ENCODE results near the gene BTAF1. TPM values are rescaled to one million over a fixed set of nuclear protein-coding genes. Genes with fewer than 3 reads are reported as not detected.
"Not testable (repeated sequence)": the region's sequence is repeated elsewhere in the genome, so short reads cannot be mapped to it uniquely, and the experiment has no call there.

The BTAF1 gene
- 10 to 100 TPM; 12.0 to 21.9 TPM for total RNA-seq
- long read RNA-seq, partial matches to known transcripts: 5 of 12 reads
- long read RNA-seq, other reads (novel, unspliced or antisense): 7 of 12 reads

DNA sequence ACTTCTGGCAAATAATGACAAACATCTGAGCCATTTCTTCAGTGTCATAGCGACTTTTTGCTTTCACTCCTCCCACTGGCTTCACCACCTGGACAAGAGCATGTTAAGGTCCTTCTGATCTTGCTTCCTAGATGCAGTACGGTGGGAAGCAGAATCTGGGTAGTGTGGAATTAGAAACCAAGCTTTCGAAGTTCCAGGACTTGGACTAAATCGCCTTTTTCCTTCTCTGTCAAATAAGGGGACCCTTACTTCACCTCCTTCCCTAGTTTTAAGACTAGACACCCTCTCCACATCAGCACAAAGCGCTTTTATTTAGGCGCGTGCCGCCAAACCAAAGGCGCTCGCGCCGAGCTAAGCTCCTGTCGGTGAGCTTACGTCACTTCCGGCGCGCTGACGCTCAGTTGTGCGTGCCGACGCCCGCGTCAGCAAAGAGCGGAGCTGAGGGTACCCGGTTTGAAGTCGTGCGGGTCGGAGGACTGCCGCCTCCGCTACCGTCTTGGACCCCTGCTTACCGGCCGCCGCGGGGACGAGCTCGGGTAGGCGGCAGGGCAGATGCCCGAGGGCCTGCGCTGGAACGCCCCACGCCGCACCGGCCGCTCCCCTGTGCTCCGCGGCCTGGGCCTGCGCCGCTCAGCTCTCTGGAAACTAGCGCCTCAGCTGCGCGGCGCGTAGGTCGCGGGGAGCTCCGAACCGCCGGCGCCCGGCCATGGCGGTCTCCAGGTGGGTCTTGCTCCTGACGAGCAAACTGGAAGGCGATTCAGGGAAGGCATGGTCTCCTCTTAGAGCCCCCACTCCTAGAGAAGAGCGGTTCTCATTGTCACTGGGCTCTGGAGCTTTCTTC lies at the start of gene BTAF1:
Gene BTAF1 (plus strand): TSS at position 400 of the 841 bp plus-strand sequence. CDS start 307 bp downstream, at position 707.
- ATAC-seq (peak; percentile 99), DNase-seq (peak; percentile 96)
- intact Hi-C loops (cut with DNase I): no loop called here

DNA sequence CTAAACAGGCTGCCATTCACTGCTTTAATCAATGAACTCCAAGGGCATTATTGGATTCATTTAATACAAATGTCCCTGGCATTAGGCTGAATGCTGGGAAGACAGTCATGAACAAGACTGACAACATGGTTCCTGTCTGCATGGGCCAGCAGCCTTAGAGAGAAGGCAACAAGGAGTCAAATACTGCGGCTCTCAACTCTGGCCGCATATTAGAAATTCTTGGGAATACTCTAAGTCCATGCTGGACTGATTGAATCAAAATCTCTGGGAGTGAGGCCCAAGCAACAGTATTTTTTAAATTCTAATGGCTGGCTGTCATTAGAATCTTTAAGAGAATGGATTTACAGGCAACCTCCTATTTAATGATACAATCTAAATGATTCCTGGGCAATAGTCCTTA lies 48.4 kb upstream of the BTAF1 start:
- intact Hi-C loops (cut with DNase I): no loop called here
- ATAC-seq: no peak
- no peak for DNase-seq

DNA sequence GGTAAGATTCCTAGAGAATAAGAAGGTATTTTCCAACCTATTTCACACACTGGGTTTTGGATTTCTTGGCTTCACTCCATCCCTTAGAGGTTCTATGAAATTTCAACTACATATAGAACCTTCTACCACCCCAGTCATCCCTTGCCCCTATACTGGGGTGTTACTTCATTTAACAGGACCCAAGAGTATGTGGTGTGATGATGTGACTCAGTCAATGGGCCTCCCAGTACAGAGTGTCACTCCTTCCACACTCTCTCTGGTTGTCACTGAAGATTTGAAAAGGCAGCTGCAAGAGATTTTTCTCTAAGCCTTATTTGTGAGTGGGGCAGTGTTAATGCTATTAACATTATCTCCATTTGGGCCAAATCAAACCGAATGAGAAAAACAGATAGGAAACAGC lies 47.8 kb upstream of the BTAF1 start:
- ATAC-seq (no peak), DNase-seq (no peak)
- intact Hi-C loops (cut with DNase I): no loop called here

DNA sequence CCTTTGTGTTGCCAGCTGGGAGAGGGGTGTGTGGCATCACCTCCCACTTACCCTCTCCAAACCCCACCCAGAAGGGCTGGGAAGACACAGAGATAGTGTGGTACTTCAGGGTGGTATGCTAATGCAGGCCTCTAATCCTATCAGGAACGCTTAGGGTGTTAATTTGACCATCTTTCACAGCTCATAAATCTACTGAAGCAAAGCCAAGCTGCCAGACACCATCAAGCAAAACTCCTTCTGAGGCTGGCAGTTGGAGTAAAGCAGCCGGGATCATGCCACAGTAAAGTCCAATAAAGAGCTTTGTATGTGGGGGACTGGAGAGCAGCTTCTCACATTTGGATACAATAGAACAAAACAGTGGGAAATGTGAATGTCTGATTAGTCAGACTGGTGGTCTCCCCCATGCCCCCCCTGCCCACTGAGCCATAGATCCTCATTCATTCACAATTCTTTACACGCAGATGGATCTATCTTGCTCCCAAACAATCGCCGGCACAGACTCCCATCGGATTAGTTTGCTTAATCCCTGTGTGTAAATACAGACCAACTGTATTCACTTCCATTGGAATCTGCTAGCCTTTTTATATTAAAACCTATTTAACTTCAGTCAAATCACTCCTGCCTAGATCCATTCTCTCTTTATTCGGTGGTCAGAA lies 43.9 kb upstream of the BTAF1 start:
- intact Hi-C loops (cut with DNase I): no loop called here
- no peak for DNase-seq
- no peak for ATAC-seq

DNA sequence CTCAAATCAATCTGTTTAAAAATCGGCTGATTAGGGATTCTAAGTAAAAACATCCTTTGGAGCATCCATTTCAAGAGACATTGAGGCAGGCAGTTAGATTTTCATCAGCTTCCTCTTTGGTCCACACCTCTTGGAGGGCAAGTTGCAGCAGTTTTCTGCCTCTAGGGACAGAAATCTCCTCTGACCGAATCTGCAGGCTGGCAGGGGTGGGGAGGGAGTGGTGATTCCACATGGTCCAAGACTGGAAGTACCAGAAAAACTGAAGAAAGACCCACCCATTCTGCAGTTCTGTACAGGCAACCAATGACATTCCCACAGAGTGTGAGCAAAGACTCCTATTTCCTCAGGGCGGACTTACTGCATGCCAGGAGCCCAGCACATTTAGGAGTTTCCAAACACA lies 43.3 kb upstream of the BTAF1 start:
- DNase-seq (no peak), ATAC-seq (peak; percentile 19 to 64)
- intact Hi-C loops (cut with DNase I): no loop called here

DNA sequence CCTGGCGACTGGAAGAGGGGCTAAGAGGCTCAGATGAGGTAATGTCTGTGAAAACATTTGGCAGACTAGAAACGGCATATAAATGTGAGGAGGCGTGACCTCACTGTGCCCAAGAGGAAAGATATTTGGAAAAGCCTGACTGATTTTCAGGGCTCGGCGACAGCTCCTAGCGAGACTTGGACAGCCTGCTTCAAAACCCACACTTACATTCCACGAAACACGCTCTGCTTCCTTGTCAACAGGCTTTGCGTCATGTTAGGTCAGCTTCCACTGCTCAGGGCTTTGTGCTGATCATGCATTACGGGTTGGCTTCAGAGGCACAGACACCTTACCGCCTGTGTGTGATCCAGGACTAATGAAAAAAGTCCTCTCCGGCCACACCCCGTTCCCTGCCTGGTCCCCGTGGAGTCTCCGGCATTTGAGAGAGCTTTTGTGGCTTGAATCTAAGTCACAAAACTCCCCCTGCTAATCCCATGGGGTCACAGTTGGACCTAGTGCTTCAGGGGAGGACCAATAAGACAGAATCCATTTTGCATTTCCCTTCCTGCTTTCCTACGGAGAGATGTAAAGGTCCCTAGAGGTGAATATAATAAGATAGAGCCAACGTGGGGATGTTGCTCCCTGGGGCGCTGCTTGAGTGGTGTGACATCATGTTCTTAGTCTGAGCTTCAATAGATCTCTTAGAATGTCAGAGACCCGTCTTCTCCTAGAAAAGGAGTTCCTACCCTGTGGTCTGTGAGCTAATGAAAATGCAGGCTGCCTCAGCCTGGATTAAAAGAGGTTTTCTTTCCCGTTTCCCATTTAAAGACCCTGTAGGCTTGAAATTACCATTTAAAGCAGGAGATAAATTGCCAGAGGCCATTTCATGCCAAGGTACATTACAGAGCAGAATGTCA lies 39.8 kb upstream of the BTAF1 start:
- ATAC-seq (peak; percentile 73 to 86), DNase-seq (peak; percentile 49)
- intact Hi-C loops (cut with DNase I): no loop called here

DNA sequence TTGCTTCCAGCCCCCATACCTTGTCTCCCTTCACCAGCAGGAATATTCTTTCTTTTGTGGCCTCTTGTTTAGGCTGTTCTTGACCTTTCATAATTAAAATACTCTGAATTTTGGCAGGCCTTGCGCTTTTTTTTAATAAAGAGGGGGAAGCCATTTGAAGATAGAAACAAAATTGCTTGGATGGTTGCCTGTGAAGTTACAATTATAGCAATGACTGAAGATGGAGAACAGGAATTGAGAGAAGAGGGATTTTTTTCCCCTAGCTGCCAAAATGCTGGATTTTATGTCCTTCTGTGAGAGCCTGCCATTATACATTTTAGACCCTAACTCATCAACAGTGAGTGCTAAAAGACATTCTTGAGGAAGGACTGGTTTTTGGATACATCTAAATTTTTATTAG lies 39.0 kb upstream of the BTAF1 start:
- ATAC-seq (no peak), DNase-seq (no peak)
- intact Hi-C loops (cut with DNase I): no loop called here

DNA sequence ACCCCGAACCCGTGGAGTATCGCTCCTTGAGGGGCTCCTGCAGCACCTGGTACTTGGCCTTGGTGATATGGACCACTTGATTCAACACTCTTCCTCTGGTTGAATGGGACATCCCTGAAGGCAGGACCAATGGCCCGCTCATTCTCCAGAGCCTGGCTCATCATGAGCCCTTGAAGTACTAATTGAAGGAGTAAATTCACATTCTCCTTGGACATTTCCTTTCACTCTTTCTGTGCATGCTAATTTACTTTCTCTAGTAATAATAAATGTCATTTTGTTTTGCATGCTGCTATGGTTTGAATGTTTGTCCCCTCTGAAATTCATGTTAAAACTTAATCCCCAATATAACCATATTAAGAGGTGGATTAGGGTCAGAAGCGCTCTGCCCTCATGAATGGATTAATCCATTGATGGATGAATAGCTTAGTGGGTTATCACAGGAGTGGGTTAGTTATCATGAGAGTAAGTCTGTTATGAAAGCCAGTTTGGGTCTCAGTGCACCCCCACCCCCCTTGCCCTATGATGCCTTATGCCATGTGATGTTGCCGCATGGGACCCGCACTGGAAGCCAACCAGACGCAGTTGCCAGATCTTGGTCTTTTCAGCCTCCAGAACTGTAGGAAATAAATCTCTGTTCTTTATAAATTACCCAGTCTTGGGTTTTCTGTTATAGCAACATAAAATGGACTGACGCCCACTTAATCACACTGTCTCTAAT lies 38.0 kb upstream of the BTAF1 start:
- no peak for ATAC-seq
- intact Hi-C loops (cut with DNase I): no loop called here
- no peak for DNase-seq

DNA sequence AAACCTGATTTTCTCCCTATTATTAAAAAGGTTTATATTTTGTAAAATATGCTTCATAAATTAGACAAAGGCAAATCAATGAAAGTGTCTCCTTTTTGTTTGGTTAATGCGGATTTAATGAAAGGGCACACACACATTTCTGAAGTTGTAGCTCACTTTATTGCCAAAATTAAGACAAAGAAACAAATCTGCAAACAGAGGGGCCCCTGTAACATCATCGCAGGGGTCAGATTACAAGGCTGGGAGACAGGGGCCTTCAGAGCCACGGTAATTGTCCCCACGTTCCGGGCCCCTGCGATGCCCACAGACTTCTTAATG lies 36.7 kb upstream of the BTAF1 start:
- intact Hi-C loops (cut with DNase I): no loop called here
- DNase-seq (no peak), ATAC-seq (no peak)

DNA sequence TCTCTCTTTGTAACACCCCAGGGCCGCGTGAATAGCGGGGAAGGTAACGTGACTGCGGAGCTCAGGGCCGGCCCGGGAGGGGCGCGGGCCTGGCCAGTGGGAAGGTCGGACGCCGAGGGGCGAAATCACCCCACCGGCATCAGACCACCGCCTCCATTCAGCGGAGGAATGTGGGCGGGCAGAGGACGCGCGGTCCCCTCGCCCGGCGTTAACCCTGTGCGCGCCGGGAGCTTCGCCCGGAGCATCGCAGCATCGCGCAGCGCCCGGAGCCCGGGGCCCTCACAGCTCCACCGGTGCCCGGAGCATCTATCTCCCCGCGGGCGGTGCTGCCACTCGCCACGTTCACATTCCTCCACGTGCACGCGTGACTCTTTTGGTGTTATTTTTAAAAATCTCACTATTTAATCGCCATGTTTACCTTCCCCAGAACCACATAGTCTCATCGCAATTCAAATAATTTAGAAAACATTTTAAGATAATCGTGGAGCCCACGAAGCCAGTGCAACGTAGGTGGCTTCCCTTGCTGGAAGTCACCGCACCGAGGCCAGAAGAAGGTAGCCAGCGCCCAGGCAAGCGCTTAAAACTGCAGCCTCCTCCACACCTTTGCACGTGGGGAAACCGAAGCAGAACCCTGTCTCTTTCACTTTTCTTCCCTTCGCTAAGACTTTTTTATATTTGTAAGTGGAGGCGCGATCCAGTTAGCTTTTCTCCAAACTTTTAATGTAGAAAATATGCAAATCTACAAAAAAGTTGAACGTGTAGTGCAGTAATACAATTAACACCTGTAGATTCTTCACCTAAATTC lies 36.1 kb upstream of the BTAF1 start:
- intact Hi-C loops (cut with DNase I): no loop called here
- DNase-seq (peak; percentile 39), ATAC-seq (peak; percentile 62 to 77)

DNA sequence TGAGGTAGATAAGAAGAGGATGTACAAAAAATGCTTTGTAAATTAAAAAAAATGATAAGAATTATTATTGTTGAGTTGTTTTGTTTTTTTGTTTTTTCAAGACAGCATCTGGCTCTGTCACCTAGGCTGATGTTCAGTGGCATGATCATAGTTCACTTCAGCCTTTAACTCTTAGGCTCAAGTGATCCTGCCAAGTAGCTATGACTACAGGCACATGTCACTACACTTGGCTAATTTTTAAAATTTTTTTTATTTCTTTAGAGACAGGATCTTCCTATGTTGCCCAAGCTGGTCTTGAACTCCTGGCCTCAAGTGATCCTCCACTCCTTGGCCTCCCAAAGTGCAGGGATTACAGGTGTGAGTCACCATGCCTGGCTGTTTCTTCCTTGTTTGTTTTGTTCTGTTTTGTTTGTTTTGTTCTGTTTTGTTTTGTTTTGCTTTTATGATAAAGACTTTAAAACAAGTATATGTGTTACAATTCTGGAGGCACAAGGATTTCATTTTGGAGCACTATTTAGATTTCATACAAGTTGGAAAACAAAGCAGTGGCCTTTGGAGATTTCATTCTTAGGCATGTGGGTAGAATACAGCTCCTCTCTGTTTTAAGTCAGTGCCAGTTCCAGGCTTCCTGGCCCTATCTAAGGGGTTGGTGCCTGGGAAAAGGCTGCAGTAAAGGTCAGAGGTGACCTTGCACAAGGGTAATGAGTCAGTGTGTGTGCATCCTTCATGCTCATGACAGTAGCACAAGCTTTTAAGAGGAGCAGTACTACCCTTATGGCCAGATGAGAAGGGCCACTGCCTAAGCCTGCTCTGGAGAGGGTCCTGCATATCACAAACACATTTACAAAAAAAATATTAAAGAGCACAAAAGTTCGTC lies 32.2 kb upstream of the BTAF1 start:
- DNase-seq (no peak), ATAC-seq (peak in 1 of 2 donors; percentile 30)
- intact Hi-C loops (cut with DNase I): no loop called here

DNA sequence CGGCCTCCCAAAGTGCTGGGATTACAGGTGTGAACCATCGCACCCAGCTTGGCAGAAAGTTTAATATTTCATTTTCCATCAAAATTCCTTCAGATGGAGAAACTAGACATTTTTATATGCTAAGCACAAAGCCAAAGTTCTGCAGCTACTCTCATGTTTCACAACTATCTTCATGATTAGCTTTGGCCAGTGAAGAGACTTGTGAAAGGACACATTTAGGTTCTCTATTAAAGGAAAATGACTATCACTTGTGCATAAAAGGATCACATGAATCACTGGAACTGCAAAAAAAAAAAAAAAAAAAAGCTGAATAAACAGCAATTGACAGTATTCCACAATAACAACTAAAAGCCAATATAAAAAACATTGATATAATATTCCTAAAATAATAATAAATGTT lies 30.5 kb upstream of the BTAF1 start:
- ATAC-seq (no peak), DNase-seq (no peak)
- intact Hi-C loops (cut with DNase I): no loop called here

DNA sequence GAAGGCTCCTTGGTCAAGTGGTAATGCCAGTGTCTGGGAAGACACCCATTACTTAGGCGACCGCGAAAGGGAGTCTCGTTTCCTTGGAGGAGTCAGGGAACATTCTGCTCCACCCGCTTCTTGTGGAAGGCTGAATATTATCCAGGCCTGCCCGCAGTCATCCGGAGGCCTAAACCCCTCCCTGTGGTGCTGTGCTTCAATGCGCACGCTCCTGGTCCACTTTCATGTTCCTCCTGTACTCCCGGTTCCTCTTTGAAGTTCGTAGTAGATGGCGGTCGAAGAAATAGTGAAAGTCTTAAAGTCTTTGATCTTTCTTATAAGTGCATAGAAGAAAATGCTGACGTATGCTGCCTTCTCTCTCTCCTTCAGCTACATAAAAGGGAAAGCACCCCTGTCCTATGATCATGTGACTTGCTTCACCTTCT lies 29.3 kb upstream of the BTAF1 start:
- ATAC-seq; intact Hi-C loops (cut with DNase I): not testable (repeated sequence)

DNA sequence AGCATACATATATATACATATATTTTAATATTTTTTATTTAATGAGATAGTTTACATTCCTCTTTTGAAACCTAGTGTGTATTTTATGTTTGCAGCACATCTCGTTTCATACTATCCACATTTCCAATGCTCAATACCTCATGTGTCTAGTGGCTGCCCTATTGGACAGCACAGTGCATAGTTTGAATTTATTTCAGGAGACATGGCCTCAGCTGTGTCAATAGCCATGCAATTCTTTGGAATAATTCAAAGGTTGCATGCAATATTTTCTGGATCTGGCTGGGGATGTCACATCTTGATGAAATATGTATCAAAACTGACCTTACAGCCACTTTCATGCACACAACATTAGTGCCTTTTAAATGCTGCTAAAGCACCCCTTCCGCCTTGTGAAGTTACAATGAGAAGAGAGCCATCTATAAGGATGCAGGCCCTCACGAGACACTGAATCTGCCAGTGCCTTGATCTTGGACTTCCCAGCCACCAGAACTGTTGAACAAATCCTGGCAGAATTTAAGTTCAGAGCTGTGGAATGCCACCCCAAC lies 27.3 kb upstream of the BTAF1 start:
- no peak for DNase-seq
- no peak for ATAC-seq
- intact Hi-C loops (cut with DNase I): no loop called here

More for the DNA sequence above, 29.3 kb upstream of the BTAF1 start:
- DNase-seq: not testable (repeated sequence)

DNA sequence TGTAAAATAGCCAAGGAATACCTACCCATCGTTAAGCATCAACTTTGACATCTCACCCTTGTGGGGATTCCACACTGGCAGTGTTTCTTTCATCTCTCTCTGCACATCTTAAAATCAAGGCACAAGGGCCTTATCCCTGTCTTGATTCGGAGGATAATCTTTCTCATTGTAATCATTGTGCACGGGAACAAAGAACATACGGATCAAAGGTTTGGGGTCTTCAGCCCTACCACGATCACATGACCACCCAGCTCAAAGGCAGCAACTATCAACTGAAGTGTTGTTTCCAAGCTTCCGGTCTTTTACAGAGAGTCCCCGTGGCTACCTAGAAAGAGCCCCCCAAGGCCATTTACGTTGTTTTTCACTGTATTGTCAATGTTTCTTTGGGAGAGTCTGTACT lies 26.1 kb upstream of the BTAF1 start:
- ATAC-seq (no peak), DNase-seq (no peak)
- intact Hi-C loops (cut with DNase I): no loop called here

DNA sequence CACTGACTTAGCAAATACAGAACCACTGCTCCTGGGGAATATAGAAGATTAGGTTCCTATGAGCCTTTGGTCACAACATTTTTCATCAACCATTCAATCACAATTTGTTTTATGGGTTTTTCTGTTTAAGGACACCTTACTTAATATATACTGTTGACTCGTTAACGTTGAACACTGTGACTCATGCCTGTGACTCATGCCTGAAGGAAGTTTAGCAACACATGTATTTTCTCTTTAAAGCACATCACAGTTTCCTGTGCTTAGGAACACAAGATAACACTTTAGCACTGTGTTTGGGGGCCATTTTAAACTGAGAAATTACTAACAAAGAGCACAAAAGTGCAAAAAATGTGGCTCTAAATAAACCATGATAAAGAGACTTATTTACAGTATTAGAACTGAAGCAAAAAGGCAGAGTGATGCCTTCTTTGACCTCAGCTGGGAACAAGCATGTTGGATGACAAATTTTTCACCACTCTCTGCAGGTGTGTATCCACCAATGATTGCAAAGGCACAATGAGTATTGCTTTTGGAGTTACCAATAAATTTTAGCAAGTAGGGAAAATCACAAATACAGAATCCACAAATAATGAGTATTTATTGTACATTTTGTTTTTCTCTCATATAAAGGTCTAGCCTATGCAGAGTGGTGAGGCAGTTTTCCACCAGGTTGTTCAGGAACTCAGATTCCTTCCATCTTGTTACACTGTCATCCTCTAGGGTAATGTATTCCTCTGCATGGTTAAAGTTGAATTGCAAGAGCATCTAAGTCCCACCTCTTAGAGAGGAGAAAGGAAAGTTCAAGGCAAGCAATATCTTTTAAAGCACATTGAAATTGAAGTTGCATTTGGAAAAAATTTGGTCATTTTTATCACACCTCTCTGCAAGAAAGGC lies 21.5 kb upstream of the BTAF1 start:
- DNase-seq: no peak
- ATAC-seq: peak; percentile 44 to 95
- intact Hi-C loops (cut with DNase I): no loop called here
